GM12878 (cell line): ENCODE measurements around the gene CAST. TPM values are rescaled to one million over a fixed set of nuclear protein-coding genes. Genes with fewer than 3 reads are reported as not detected.

ENCODE experiments used
- BACH1 ChIP-seq: fragments of 450-650 bp; IDR thresholded peaks from 2 replicates; pipeline ENCODE4 v1.6.1; 2017; ENCODE audit warnings: mild to moderate bottlenecking, borderline replicate concordance
- CBFB ChIP-seq: IDR thresholded peaks from 2 replicates; pipeline ENCODE4 v1.6.1; 2016; ENCODE audit warnings: antibody characterized with exemption, low read depth
- CEBPB ChIP-seq, 2 experiments: fragments of 150-350 bp in 1 of 2; IDR thresholded peaks; 2 replicates each; pipeline ENCODE4 v1.6.1; 2012 to 2014; ENCODE audit warnings: low read depth in 2 of 2, low read length in 2 of 2, borderline replicate concordance in 1 of 2, inconsistent platforms in 1 of 2
- CHD1 ChIP-seq: IDR thresholded peaks from 2 replicates; pipeline ENCODE4 v1.6.1; 2012; ENCODE audit warnings: low read depth, low read length, improper control_type of control experiment
- CHD2 ChIP-seq: IDR thresholded peaks from 2 replicates; pipeline ENCODE4 v1.6.1; 2011; ENCODE audit warnings: low read depth, low read length, improper control_type of control experiment, borderline replicate concordance
- CREB1 ChIP-seq: IDR thresholded peaks from 2 replicates; pipeline ENCODE4 v1.6.1; 2012; ENCODE audit warnings: low read depth, mild to moderate bottlenecking, inconsistent platforms
- E2F8 ChIP-seq: fragments of 450-650 bp; IDR thresholded peaks from 2 replicates; pipeline ENCODE4 v1.6.1; 2018; ENCODE audit warnings: mild to moderate bottlenecking, low read depth, moderate library complexity; ENCODE audit not compliant: partially characterized antibody
- ELK1 ChIP-seq: IDR thresholded peaks from 2 replicates; pipeline ENCODE4 v1.6.1; 2012; ENCODE audit warnings: low read depth, low read length, improper control_type of control experiment
- IKZF1 ChIP-seq: fragments of 450-650 bp; conservative IDR thresholded peaks from 2 replicates; pipeline ENCODE4 v1.6.1; 2017; ENCODE audit warnings: antibody characterized with exemption, mild to moderate bottlenecking
- IKZF2 ChIP-seq, 2 experiments: fragments of 450-650 bp; IDR thresholded peaks; 2 replicates each; pipeline ENCODE4 v1.6.1; 2017; ENCODE audit warnings: mild to moderate bottlenecking in 2 of 2, moderate library complexity in 2 of 2
- IRF4 ChIP-seq: IDR thresholded peaks from 2 replicates; pipeline ENCODE4 v1.6.1; 2011; ENCODE audit warnings: low read depth, low read length
- JUNB ChIP-seq: IDR thresholded peaks from 2 replicates; pipeline ENCODE4 v1.6.1; 2016; ENCODE audit warnings: antibody characterized with exemption, mild to moderate bottlenecking
- MTA2 ChIP-seq: fragments of 450-650 bp; IDR thresholded peaks from 2 replicates; pipeline ENCODE4 v1.6.1; 2016; ENCODE audit warnings: low read depth, mild to moderate bottlenecking, moderate library complexity
- MYB ChIP-seq: fragments of 150-350 bp; IDR thresholded peaks from 2 replicates; pipeline ENCODE4 v1.6.1; 2014; ENCODE audit warnings: mild to moderate bottlenecking, low read depth, low read length, borderline replicate concordance
- NFIC ChIP-seq: IDR thresholded peaks from 2 replicates; pipeline ENCODE4 v1.6.1; 2012; ENCODE audit warnings: low read depth, mild to moderate bottlenecking, inconsistent platforms, low read length, moderate library complexity
- NFXL1 ChIP-seq: fragments of 450-650 bp; IDR thresholded peaks from 2 replicates; pipeline ENCODE4 v1.6.1; 2017; ENCODE audit warnings: antibody characterized with exemption, mild to moderate bottlenecking, borderline replicate concordance
- PML ChIP-seq: IDR thresholded peaks from 2 replicates; pipeline ENCODE4 v1.6.1; 2012; ENCODE audit warnings: low read length, inconsistent platforms
- POLR2AphosphoS5 ChIP-seq: IDR thresholded peaks from 2 replicates; pipeline ENCODE4 v1.6.1; 2011; ENCODE audit warnings: mild to moderate bottlenecking, low read length, inconsistent platforms
- RBBP5 ChIP-seq: fragments of 200-600 bp; sonication (generic); conservative IDR thresholded peaks from 2 replicates; pipeline ENCODE4 v1.6.1; 2016
- SMAD1 ChIP-seq: fragments of 450-650 bp; IDR thresholded peaks from 2 replicates; pipeline ENCODE4 v1.6.1; 2018; ENCODE audit warnings: mild to moderate bottlenecking, low read depth; ENCODE audit not compliant: partially characterized antibody
- SMC3 ChIP-seq: IDR thresholded peaks from 2 replicates; pipeline ENCODE4 v1.6.1; 2011; ENCODE audit warnings: low read length, improper control_type of control experiment, borderline replicate concordance
- ZNF217 ChIP-seq: fragments of 450-650 bp; IDR thresholded peaks from 2 replicates; pipeline ENCODE4 v1.6.1; 2017; ENCODE audit warnings: antibody characterized with exemption, mild to moderate bottlenecking
- ZNF622 ChIP-seq: fragments of 450-650 bp; IDR thresholded peaks from 2 replicates; pipeline ENCODE4 v1.6.1; 2017; ENCODE audit warnings: mild to moderate bottlenecking, inconsistent platforms
- polyA plus RNA-seq, 11 experiments: library from polyadenylated mRNA; depleted of rRNA in 4 of 11; unstranded in 6 of 11; stranded (reverse) in 5 of 11; fragments of >200 nt; fragmentation: Nextera tagmentation in 4 of 11; fragmentation: Illumina TruSeq in 1 of 11; extraction: Ambion mirVana in 4 of 11; extraction: Trizol in 1 of 11; gene quantifications; 1 replicate in 1 of 11; 2 replicates in 10 of 11; pipeline versions ENCODE4 v1.2.1 to v1.2.3, GENCODE V29; 2011 to 2016; ENCODE audit warnings: inconsistent platforms in 2 of 11, missing spikeins in 2 of 11, low read depth in 1 of 11
- total RNA-seq, 4 experiments: library from RNA; depleted of rRNA in 3 of 4; stranded (reverse); fragments of >200 nt in 3 of 4; fragmentation: Illumina TruSeq in 1 of 4; extraction: Trizol in 1 of 4; gene quantifications; 2 replicates each; pipeline versions ENCODE4 v1.2.1 to v1.2.3, GENCODE V29; 2013 to 2021
- TF ChIP-seq, protein P1 (sequence below): IDR thresholded peaks from 2 replicates; pipeline ENCODE4 v1.6.1; 2011; ENCODE audit warnings: low read depth, low read length, improper control_type of control experiment, borderline replicate concordance
- TF ChIP-seq, protein P2 (sequence below): fragments of 450-650 bp; IDR thresholded peaks from 2 replicates; pipeline ENCODE4 v1.6.1; 2016; ENCODE audit warnings: mild to moderate bottlenecking

CAST gene
- total and polyA plus RNA-seq, 10 of the 15 experiments (the other 5 are each of a cell fraction or from before 2014, with no cell fraction given) = 31.7 to 140 (median 68.5) TPM

DNA sequence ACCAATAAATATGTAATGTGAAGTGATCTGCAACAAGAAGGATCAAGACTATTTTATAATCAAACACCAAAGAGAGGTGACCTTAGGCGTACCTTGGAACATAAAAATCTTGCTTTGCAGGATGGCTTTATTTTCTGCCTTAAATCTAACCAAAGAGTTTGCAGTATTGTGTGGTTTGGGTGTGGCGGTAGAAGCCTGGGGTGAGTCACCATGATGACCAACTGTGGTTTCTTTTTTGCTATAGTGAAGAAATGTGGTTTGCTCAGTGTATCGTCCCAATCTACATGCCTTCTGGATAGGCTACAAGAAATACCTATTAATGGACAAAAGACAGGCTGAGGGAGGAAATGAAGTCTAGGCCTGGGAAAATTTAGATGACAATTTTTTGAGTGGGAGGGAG, 5.1 kb upstream of the CAST start (continued):
- no peak for TF ChIP-seq CHD1
- no peak for TF ChIP-seq SMAD1
- TF ChIP-seq NFIC = peak; percentile 74
- TF ChIP-seq, protein P1, sequence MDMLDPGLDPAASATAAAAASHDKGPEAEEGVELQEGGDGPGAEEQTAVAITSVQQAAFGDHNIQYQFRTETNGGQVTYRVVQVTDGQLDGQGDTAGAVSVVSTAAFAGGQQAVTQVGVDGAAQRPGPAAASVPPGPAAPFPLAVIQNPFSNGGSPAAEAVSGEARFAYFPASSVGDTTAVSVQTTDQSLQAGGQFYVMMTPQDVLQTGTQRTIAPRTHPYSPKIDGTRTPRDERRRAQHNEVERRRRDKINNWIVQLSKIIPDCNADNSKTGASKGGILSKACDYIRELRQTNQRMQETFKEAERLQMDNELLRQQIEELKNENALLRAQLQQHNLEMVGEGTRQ = no peak
- TF ChIP-seq JUNB = peak; percentile 80
- TF ChIP-seq NFXL1 = no peak
- no peak for TF ChIP-seq IRF4
- no peak for TF ChIP-seq RBBP5
- no peak for TF ChIP-seq CHD2
- no peak for TF ChIP-seq ELK1
- no peak for TF ChIP-seq SMC3
- no peak for TF ChIP-seq MYB
- no peak for TF ChIP-seq E2F8
- no peak for TF ChIP-seq PML
- TF ChIP-seq ZNF622 = no peak
- peak; percentile 31 to 64; a peak in 3 of 4 replicates for TF ChIP-seq IKZF2 (IDR thresholded peaks at IDR 0.05)
- peak; percentile 56; the same call in 1 of the 2 replicates for TF ChIP-seq CREB1
- TF ChIP-seq, protein P2, sequence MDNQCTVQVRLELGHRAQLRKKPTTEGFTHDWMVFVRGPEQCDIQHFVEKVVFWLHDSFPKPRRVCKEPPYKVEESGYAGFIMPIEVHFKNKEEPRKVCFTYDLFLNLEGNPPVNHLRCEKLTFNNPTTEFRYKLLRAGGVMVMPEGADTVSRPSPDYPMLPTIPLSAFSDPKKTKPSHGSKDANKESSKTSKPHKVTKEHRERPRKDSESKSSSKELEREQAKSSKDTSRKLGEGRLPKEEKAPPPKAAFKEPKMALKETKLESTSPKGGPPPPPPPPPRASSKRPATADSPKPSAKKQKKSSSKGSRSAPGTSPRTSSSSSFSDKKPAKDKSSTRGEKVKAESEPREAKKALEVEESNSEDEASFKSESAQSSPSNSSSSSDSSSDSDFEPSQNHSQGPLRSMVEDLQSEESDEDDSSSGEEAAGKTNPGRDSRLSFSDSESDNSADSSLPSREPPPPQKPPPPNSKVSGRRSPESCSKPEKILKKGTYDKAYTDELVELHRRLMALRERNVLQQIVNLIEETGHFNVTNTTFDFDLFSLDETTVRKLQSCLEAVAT = 0 out of 2 replicates have a peak, but pooled peaks have one; percentile 47
- TF ChIP-seq MTA2 = 0 out of 2 replicates have a peak, but pooled peaks have one; percentile 34
- 0 out of 2 replicates have a peak, but pooled peaks have one; percentile 20 for TF ChIP-seq IKZF1
- TF ChIP-seq BACH1 = no peak
- no peak for TF ChIP-seq ZNF217
- peak; percentile 82 for TF ChIP-seq CBFB
- no peak for TF ChIP-seq POLR2AphosphoS5
- no peak for TF ChIP-seq CEBPB (IDR thresholded peaks at IDR 0.05; ENCODE audit: borderline replicate concordance in 1 of 2, low read depth in 2 of 2, low read length in 2 of 2)
